Activated gamma-delta T cell treated with anti-CD3 and anti-CD28 coated beads, Interleukin-2, amount 50 U/mL, for 16 hours (primary cell): ENCODE data around the gene NDUFA6.

Experiments used
- DNase-seq: peaks from one replicate; pipeline ENCODE4 v3.0.0-alpha.2; 2020; ENCODE audit warnings: low read depth

NDUFA6 gene

GRCh38 chr22:42070517-42071422 lies 19.8 kb downstream of the NDUFA6 start, which contains the start of gene NAGA:
TSS of gene NAGA (minus strand) at chr22:42070812. CDS start at chr22:42070297, 515 bp downstream.
- DNase-seq: peak; percentile 84

- no peak for DNase-seq
Measured at GRCh38 chr22:42069801-42070516, 20.6 kb downstream of the NDUFA6 start.

GRCh38 chr22:42068291-42068690 lies 22.3 kb downstream of the NDUFA6 start:
- no peak for DNase-seq

GRCh38 chr22:42067671-42068251 lies 22.8 kb downstream of the NDUFA6 start:
- no peak for DNase-seq

- DNase-seq: no peak
Measured at GRCh38 chr22:42066937-42067336, 23.6 kb downstream of the NDUFA6 start.

GRCh38 chr22:42066126-42066761 lies 24.3 kb downstream of the NDUFA6 start:
- DNase-seq: no peak

GRCh38 chr22:42065438-42066125 lies 25.0 kb downstream of the NDUFA6 start:
- no peak for DNase-seq

- no peak for DNase-seq
Measured at GRCh38 chr22:42064629-42065028, 25.9 kb downstream of the NDUFA6 start.

GRCh38 chr22:42062506-42063170 lies 27.9 kb downstream of the NDUFA6 start:
- no peak for DNase-seq

- no peak for DNase-seq
Measured at GRCh38 chr22:42061041-42061440, 29.5 kb downstream of the NDUFA6 start.

GRCh38 chr22:42060489-42060888 lies 30.1 kb downstream of the NDUFA6 start:
- no peak for DNase-seq

- DNase-seq: no peak
Measured at GRCh38 chr22:42056757-42057511, 33.6 kb downstream of the NDUFA6 start.

- no peak for DNase-seq
Measured at GRCh38 chr22:42052765-42053164, 37.8 kb downstream of the NDUFA6 start.

- no peak for DNase-seq
Measured at GRCh38 chr22:42050641-42051180, 39.9 kb downstream of the NDUFA6 start.

GRCh38 chr22:42041784-42042183 lies 48.8 kb downstream of the NDUFA6 start:
- no peak for DNase-seq

GRCh38 chr22:42039271-42039670 lies 51.3 kb downstream of the NDUFA6 start:
- DNase-seq: no peak
